GM12892 (cell line): ENCODE results near the gene ASTN1.

Experiments
- POLR2AphosphoS5 ChIP-seq: IDR thresholded peaks from 2 replicates; pipeline ENCODE4 v1.6.1; 2011; ENCODE audit warnings: low read depth, low read length, control low read depth
- TAF1 ChIP-seq: IDR thresholded peaks from 2 replicates; pipeline ENCODE4 v1.6.1; 2011; ENCODE audit warnings: low read depth, mild to moderate bottlenecking, control low read depth, low read length, borderline replicate concordance

DNA sequence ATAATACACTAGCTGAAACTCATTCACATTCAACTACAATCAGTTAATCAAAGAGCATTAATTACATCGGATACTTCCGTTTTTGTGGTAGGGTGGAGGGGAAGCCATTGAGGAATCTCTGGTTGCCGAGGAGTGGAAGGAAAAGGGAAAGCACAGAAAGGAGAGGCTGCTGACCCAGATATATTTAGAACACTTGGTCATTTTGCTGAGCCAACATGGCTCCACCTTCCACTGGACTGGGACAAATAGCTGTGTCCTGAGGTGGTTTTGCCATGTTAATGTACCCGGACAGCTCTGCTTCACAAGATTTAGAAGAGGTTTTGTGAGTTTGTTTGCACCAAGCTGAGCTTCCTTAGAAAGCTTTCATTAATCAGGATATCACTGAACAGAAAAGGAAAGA is 26.2 kb downstream of the ASTN1 start:
- TF ChIP-seq TAF1 (no peak), POLR2AphosphoS5 (no peak)
